IMR-90 (cell line): ENCODE measurements around the gene C5. TPM values are rescaled to one million over a fixed set of nuclear protein-coding genes. Genes with fewer than 3 reads are reported as not detected.

Experiments
- ATAC-seq: fragments of 200-7000 bp; cut with Tn5 transposase; 2 replicates; pipeline ENCODE4 v1.9.1; 2020; ENCODE audit warnings: low read depth, mild to moderate bottlenecking, moderate library complexity
- BruUV-seq: library from RNA; stranded (reverse); fragments of 400-500 nt; replicated peaks from 2 replicates; lab custom pipeline; 2021; lab: Mats Ljungman, UMichigan
- CTCF ChIA-PET: fragments of 300-600 bp; formaldehyde crosslinking; extraction: SDS; loops from one replicate; lab custom pipeline; 2021; ENCODE audit warnings: antibody characterized with exemption; lab: Yijun Ruan, JAX
- POLR2A ChIA-PET: fragments of 300-600 bp; sonication (Branson Sonifier 250); formaldehyde crosslinking; loops from one replicate; lab custom pipeline; 2022; ENCODE audit warnings: antibody characterized with exemption; ENCODE audit not compliant: unreplicated experiment; lab: Charles Lee
- DNase-seq: peaks from one replicate; pipeline ENCODE4 v3.0.0; 2013
- H2AFZ ChIP-seq: replicated peaks from 2 replicates; pipeline ENCODE3; 2013; ENCODE audit warnings: low read length, mild to moderate bottlenecking; ENCODE audit not compliant: poor library complexity
- H2AK5ac ChIP-seq: 2 replicates; pipeline ENCODE4 v1.6.1; 2013; ENCODE audit warnings: low read depth, low read length, inconsistent platforms
- H2AK9ac ChIP-seq: replicated peaks from 2 replicates; pipeline ENCODE3; 2013; ENCODE audit warnings: mild to moderate bottlenecking, low read depth, low read length, moderate library complexity; ENCODE audit not compliant: poor library complexity
- H2BK120ac ChIP-seq: 2 replicates; pipeline ENCODE4 v1.6.1; 2013; ENCODE audit warnings: low read depth, low read length, inconsistent platforms
- H2BK15ac ChIP-seq: 3 replicates; pipeline ENCODE4 v1.6.1; 2013; ENCODE audit warnings: low read depth, low read length, inconsistent platforms
- H2BK20ac ChIP-seq: 2 replicates; pipeline ENCODE4 v1.6.1; 2013; ENCODE audit warnings: low read depth, mild to moderate bottlenecking, inconsistent platforms, low read length, moderate library complexity
- H2BK5ac ChIP-seq: 2 replicates; pipeline ENCODE4 v1.6.1; 2013; ENCODE audit warnings: mild to moderate bottlenecking, low read depth, low read length, inconsistent platforms; ENCODE audit not compliant: poor library complexity, severe bottlenecking
- H3K14ac ChIP-seq: replicated peaks from 2 replicates; pipeline ENCODE4 v1.6.1; 2013; ENCODE audit warnings: low read depth, low read length, inconsistent platforms
- H3K18ac ChIP-seq: 2 replicates; pipeline ENCODE4 v1.6.1; 2013; ENCODE audit warnings: low read depth, low read length, control low read depth
- H3K23ac ChIP-seq: 2 replicates; pipeline ENCODE4 v1.6.1; 2013; ENCODE audit warnings: low read depth, low read length, inconsistent platforms
- H3K27ac ChIP-seq: 2 replicates; pipeline ENCODE4 v1.5.1; 2013; ENCODE audit warnings: mild to moderate bottlenecking, control low read depth, low read length; ENCODE audit not compliant: insufficient read depth
- H3K27me3 ChIP-seq: 2 replicates; pipeline ENCODE4 v1.6.1; 2013; ENCODE audit warnings: low read length; ENCODE audit not compliant: control insufficient read depth, insufficient read depth
- H3K36me3 ChIP-seq: 2 replicates; pipeline ENCODE4 v1.6.1; 2013; ENCODE audit warnings: low read length, mixed read lengths; ENCODE audit not compliant: control insufficient read depth, insufficient read depth
- H3K4ac ChIP-seq: 2 replicates; pipeline ENCODE4 v1.6.1; 2013; ENCODE audit warnings: low read depth, low read length, inconsistent platforms
- H3K4me1 ChIP-seq: 2 replicates; pipeline ENCODE4 v1.6.1; 2013; ENCODE audit warnings: low read length, mixed read lengths; ENCODE audit not compliant: control insufficient read depth, insufficient read depth
- H3K4me2 ChIP-seq: 2 replicates; pipeline ENCODE4 v1.6.1; 2013; ENCODE audit warnings: low read depth, mild to moderate bottlenecking, control low read depth, low read length, moderate library complexity
- H3K4me3 ChIP-seq: 2 replicates; pipeline ENCODE4 v1.5.1; 2013; ENCODE audit warnings: low read depth, mild to moderate bottlenecking, control low read depth, low read length, moderate library complexity; ENCODE audit not compliant: insufficient read depth
- H3K56ac ChIP-seq: 2 replicates; pipeline ENCODE4 v1.6.1; 2013; ENCODE audit warnings: low read length, inconsistent platforms; ENCODE audit not compliant: insufficient read depth; ENCODE audit errors: extremely low read depth
- H3K79me1 ChIP-seq, 2 experiments: 2 replicates each; pipeline ENCODE4 v1.6.1; 2013; ENCODE audit warnings: low read length in 2 of 2, inconsistent platforms in 1 of 2, low read depth in 1 of 2
- H3K9ac ChIP-seq: 2 replicates; pipeline ENCODE4 v1.6.1; 2013; ENCODE audit warnings: low read depth, low read length, control low read depth
- H3K9me1 ChIP-seq: 2 replicates; pipeline ENCODE4 v1.6.1; 2013; ENCODE audit warnings: low read length, inconsistent platforms; ENCODE audit not compliant: insufficient read depth
- H3K9me3 ChIP-seq: 2 replicates; pipeline ENCODE4 v1.6.1; 2013; ENCODE audit warnings: low read length; ENCODE audit not compliant: control insufficient read depth, insufficient read depth
- H4K20me1 ChIP-seq: 2 replicates; pipeline ENCODE4 v1.6.1; 2013; ENCODE audit warnings: low read length, inconsistent platforms; ENCODE audit not compliant: insufficient read depth
- H4K5ac ChIP-seq: 2 replicates; pipeline ENCODE4 v1.6.1; 2013; ENCODE audit warnings: mild to moderate bottlenecking, low read depth, low read length, control low read depth
- H4K8ac ChIP-seq, 2 experiments: 2 replicates each; pipeline ENCODE4 v1.6.1; 2013; ENCODE audit warnings: low read depth in 2 of 2, low read length in 2 of 2, control low read depth in 1 of 2, inconsistent platforms in 1 of 2
- H4K91ac ChIP-seq: 2 replicates; pipeline ENCODE4 v1.6.1; 2013; ENCODE audit warnings: low read depth, low read length, inconsistent platforms; ENCODE audit not compliant: insufficient read depth
- CEBPB ChIP-seq: IDR thresholded peaks from 2 replicates; pipeline ENCODE4 v1.6.1; 2012; ENCODE audit warnings: low read depth, low read length, improper control_type of control experiment
- CHD1 ChIP-seq: IDR thresholded peaks from 2 replicates; pipeline ENCODE4 v1.6.1; 2012; ENCODE audit warnings: low read depth, low read length, improper control_type of control experiment
- FOS ChIP-seq: fragments of 150-350 bp; IDR thresholded peaks from 2 replicates; pipeline ENCODE4 v1.6.1; 2016; ENCODE audit warnings: low read depth, low read length
- MAFK ChIP-seq: IDR thresholded peaks from 2 replicates; pipeline ENCODE4 v1.6.1; 2012; ENCODE audit warnings: low read depth, low read length, improper control_type of control experiment
- MAZ ChIP-seq: IDR thresholded peaks from 2 replicates; pipeline ENCODE4 v1.6.1; 2012; ENCODE audit warnings: low read depth, mild to moderate bottlenecking, low read length, improper control_type of control experiment, moderate library complexity, borderline replicate concordance
- MXI1 ChIP-seq: IDR thresholded peaks from 2 replicates; pipeline ENCODE4 v1.6.1; 2012; ENCODE audit warnings: low read depth, mild to moderate bottlenecking, low read length, moderate library complexity, borderline replicate concordance
- NFE2L2 ChIP-seq: fragments of 150-350 bp; IDR thresholded peaks from 2 replicates; pipeline ENCODE4 v1.6.1; 2016; ENCODE audit warnings: low read depth, mild to moderate bottlenecking, low read length
- POLR2A ChIP-seq: IDR thresholded peaks from 2 replicates; pipeline ENCODE4 v1.6.1; 2012; ENCODE audit warnings: mild to moderate bottlenecking, low read depth, low read length
- RAD21 ChIP-seq: IDR thresholded peaks from 2 replicates; pipeline ENCODE4 v1.6.1; 2012; ENCODE audit warnings: low read length, improper control_type of control experiment
- RCOR1 ChIP-seq: IDR thresholded peaks from 2 replicates; pipeline ENCODE4 v1.6.1; 2012; ENCODE audit warnings: mild to moderate bottlenecking, low read length, improper control_type of control experiment; ENCODE audit not compliant: insufficient replicate concordance
- SMC3 ChIP-seq: fragments of 150-350 bp; IDR thresholded peaks from 2 replicates; pipeline ENCODE4 v1.6.1; 2016; ENCODE audit warnings: low read depth, mild to moderate bottlenecking, antibody characterized with exemption, low read length, moderate library complexity
- WGBS, 2 experiments: methylation state at CpG; one replicate each; pipeline versions ENCODE4 v1.1.5 to v1.1.7; 2013; ENCODE audit warnings: missing lambda C conversion rate in 2 of 2; ENCODE audit not compliant: insufficient read length in 1 of 2; ENCODE audit errors: extremely low coverage in 2 of 2; 5-methylcytosine and 5-hydroxymethylcytosine counted together
- dilution Hi-C: fragments of 300-500 bp; cut with HindIII; formaldehyde crosslinking; loops from one replicate; pipeline ENCODE4 v1.14.3; 2018; ENCODE audit warnings: low sequenced_read_pairs; ENCODE audit not compliant: unreplicated experiment
- in situ Hi-C: fragments of 300-500 bp; cut with MboI; formaldehyde crosslinking; loops from 3 replicates; pipeline ENCODE4 v1.14.3; 2019; ENCODE audit warnings: low sequenced_read_pairs, inconsistent platforms, mixed read lengths
- intact Hi-C: fragments of 100-400 bp; cut with micrococcal nuclease; formaldehyde crosslinking; loops from 2 replicates; pipeline ENCODE4 v1.10.0; 2022
- polyA plus RNA-seq, 3 experiments: library from polyadenylated mRNA; depleted of rRNA; stranded (reverse); fragments of >200 nt; gene quantifications; 2 replicates each; pipeline ENCODE4 v1.2.3, GENCODE V29; 2012; ENCODE audit warnings: low replicate concordance in 1 of 3
- total RNA-seq: library from RNA; depleted of rRNA; stranded (reverse); fragments of >200 nt; gene quantifications from 2 replicates; pipeline ENCODE4 v1.2.3, GENCODE V29; 2012
- TF ChIP-seq, protein P1 (sequence below): conservative IDR thresholded peaks from 2 replicates; pipeline ENCODE4 v1.5.1; 2012; ENCODE audit warnings: mild to moderate bottlenecking, low read depth, low read length, improper control_type of control experiment
- TF ChIP-seq, protein P2 (sequence below): fragments of 150-350 bp; IDR thresholded peaks from 2 replicates; pipeline ENCODE4 v1.6.1; 2017; ENCODE audit warnings: mild to moderate bottlenecking, antibody characterized with exemption, low read length, low read depth

C5 gene
- total and polyA plus RNA-seq, 2 of the 4 experiments (the other 2 are of a cell fraction), result 1.5 to 2.3 TPM

DNA sequence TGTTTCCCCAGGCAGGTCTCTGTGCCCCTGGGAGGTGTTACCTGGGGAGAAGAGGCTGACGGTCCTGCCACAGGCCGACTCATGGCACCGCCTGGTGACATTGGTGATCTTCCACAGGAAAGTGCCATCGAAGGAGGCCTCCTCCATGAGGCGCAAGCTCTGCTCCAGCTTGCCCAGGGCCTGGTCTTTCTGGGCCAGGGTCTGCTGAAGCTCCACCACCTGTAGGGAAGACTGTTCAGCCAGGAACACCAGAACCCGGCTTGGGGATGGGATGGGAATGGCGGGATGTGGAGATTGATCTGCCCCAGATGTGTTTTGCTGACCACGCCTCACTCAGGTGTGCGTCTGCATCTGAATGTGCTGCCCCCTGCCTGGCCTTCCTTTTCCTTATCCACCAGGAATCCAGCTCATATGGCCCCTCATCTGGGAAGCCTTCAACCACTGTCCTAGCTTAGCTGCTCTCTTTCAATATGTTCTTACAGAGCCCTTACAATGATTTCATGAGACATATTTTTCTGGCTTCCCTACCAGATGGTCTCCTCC lies 138.7 kb downstream of the C5 start:
- peaks cover 22% of the 10 kb centered on the region for H3K9me1 ChIP-seq
- no peak overlapping the region for H2AFZ ChIP-seq
- H4K8ac ChIP-seq, result no peak overlapping the region
- no peak overlapping the region for H3K14ac ChIP-seq
- H3K4me1 ChIP-seq, result no peaks in the 10 kb centered on the region; the same call in 1 of the 2 replicates
- POLR2A ChIA-PET, result no interaction called here
- intact Hi-C loops (no loop called here), dilution Hi-C loops (no loop called here), in situ Hi-C loops (no loop called here)
- no peaks in the 10 kb centered on the region for H3K27me3 ChIP-seq
- H3K23ac ChIP-seq, result no peak overlapping the region
- DNase-seq, result no peak
- H4K5ac ChIP-seq, result no peak overlapping the region
- H3K36me3 ChIP-seq, result peaks cover 6% of the 10 kb centered on the region
- H2BK120ac ChIP-seq, result no peak overlapping the region
- H3K4ac ChIP-seq, result no peak overlapping the region
- no peak overlapping the region for H2BK15ac ChIP-seq
- no peak overlapping the region for H2AK5ac ChIP-seq
- H3K18ac ChIP-seq, result no peak overlapping the region
- 100% methylated on average over 2 of the region's 9 CpGs; no CpG with 5 or more reads in 1 of the 2 experiments for WGBS, 2 experiments
- no peak overlapping the region for H3K4me3 ChIP-seq
- no peaks in the 10 kb centered on the region for H3K9me3 ChIP-seq
- H3K56ac ChIP-seq, result no peak overlapping the region
- H3K4me2 ChIP-seq, result no peak overlapping the region
- H2BK20ac ChIP-seq, result no peak overlapping the region
- peaks cover 0 to 7% of the 10 kb centered on the region in 2 experiments; a peak in 2 of 4 replicates for H3K79me1 ChIP-seq
- BruUV-seq, result no TSS peak
- H4K91ac ChIP-seq, result no peak overlapping the region
- no peak for ATAC-seq
- TF ChIP-seq NFE2L2 (no peak), SMC3 (no peak), POLR2A (no peak), FOS (no peak), MAFK (no peak), MAZ (no peak), CHD1 (no peak), RCOR1 (no peak), CEBPB (no peak), RAD21 (no peak), MXI1 (no peak)
- TF ChIP-seq, protein P1, sequence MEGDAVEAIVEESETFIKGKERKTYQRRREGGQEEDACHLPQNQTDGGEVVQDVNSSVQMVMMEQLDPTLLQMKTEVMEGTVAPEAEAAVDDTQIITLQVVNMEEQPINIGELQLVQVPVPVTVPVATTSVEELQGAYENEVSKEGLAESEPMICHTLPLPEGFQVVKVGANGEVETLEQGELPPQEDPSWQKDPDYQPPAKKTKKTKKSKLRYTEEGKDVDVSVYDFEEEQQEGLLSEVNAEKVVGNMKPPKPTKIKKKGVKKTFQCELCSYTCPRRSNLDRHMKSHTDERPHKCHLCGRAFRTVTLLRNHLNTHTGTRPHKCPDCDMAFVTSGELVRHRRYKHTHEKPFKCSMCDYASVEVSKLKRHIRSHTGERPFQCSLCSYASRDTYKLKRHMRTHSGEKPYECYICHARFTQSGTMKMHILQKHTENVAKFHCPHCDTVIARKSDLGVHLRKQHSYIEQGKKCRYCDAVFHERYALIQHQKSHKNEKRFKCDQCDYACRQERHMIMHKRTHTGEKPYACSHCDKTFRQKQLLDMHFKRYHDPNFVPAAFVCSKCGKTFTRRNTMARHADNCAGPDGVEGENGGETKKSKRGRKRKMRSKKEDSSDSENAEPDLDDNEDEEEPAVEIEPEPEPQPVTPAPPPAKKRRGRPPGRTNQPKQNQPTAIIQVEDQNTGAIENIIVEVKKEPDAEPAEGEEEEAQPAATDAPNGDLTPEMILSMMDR, result no peak
- TF ChIP-seq, protein P2, sequence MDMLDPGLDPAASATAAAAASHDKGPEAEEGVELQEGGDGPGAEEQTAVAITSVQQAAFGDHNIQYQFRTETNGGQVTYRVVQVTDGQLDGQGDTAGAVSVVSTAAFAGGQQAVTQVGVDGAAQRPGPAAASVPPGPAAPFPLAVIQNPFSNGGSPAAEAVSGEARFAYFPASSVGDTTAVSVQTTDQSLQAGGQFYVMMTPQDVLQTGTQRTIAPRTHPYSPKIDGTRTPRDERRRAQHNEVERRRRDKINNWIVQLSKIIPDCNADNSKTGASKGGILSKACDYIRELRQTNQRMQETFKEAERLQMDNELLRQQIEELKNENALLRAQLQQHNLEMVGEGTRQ, result no peak
- H3K9ac ChIP-seq, result no peak overlapping the region
- no peak overlapping the region for H3K27ac ChIP-seq
- CTCF ChIA-PET, result no interaction called here
- H2BK5ac ChIP-seq, result no peak overlapping the region
- H4K20me1 ChIP-seq, result no peaks in the 10 kb centered on the region
- H2AK9ac ChIP-seq, result no peak overlapping the region
